Breast epithelium (tissue), 4 donors: Measurements from ENCODE around the gene SNAP25. TPM values are rescaled to one million over a fixed set of nuclear protein-coding genes. Genes with fewer than 3 reads are reported as not detected.

ENCODE experiments used
- DNase-seq, 2 donors: peaks; one replicate each; pipeline ENCODE4 v3.0.0-alpha.2; 2019; ENCODE audit warnings: low spot score in 2 of 2
- H3K27ac ChIP-seq, 2 donors: fragments of 200-600 bp; sonication (generic) in 1 of 2; one replicate each; pipeline ENCODE4 v1.5.1; 2016 to 2019; ENCODE audit warnings: mild to moderate bottlenecking in 1 of 2
- H3K27me3 ChIP-seq, 2 donors: fragments of 200-600 bp; sonication (generic) in 1 of 2; one replicate each; pipeline versions ENCODE4 v1.5.1 to v1.6.0; 2017 to 2019; ENCODE audit warnings: control low read depth in 1 of 2, mild to moderate bottlenecking in 1 of 2
- H3K36me3 ChIP-seq: fragments of 200-600 bp; one replicate; pipeline ENCODE4 v1.5.1; 2019
- H3K4me1 ChIP-seq, 2 donors: fragments of 200-600 bp; sonication (generic); one replicate each; pipeline ENCODE4 v1.5.1; 2016 to 2019; ENCODE audit warnings: control low read depth in 1 of 2
- H3K4me3 ChIP-seq, 3 donors: fragments of 200-600 bp; sonication (generic); 1 replicate in 2 of 3; 2 replicates in 1 of 3; pipeline ENCODE4 v1.5.1; 2016 to 2019; ENCODE audit warnings: mild to moderate bottlenecking in 3 of 3, moderate library complexity in 2 of 3
- H3K9me3 ChIP-seq, 2 donors: fragments of 200-600 bp; sonication (generic) in 1 of 2; one replicate each; pipeline ENCODE4 v1.5.1; 2016 to 2019; ENCODE audit warnings: control low read depth in 1 of 2
- POLR2A ChIP-seq: fragments of 450-650 bp; IDR thresholded peaks from one replicate; pipeline ENCODE4 v1.6.1; 2016; ENCODE audit warnings: antibody characterized with exemption, mild to moderate bottlenecking, moderate library complexity
- POLR2AphosphoS5 ChIP-seq, 3 donors: sonication (generic); formaldehyde crosslinking; IDR thresholded peaks; one replicate each; pipeline ENCODE4 v1.6.1; 2017; ENCODE audit warnings: antibody characterized with exemption in 3 of 3
- intact Hi-C: fragments of 100-400 bp; cut with DNase I; formaldehyde crosslinking; loops from one replicate; pipeline ENCODE4 v1.15.1; 2023; ENCODE audit warnings: low total_unique reads
- total RNA-seq, 3 donors: library from RNA; depleted of rRNA; stranded (reverse); fragments of >200 nt; gene quantifications; one replicate each; pipeline ENCODE4 v1.1.0, GENCODE V29; 2016
- TF ChIP-seq, protein P1 (sequence below), 3 donors: fragments of 450-650 bp; IDR thresholded peaks; one replicate each; pipeline ENCODE4 v1.5.1; 2016 to 2017; ENCODE audit warnings: antibody characterized with exemption in 3 of 3, mild to moderate bottlenecking in 3 of 3, moderate library complexity in 3 of 3

The SNAP25 gene
- total RNA-seq, 3 donors from 2014 or later, result 0.32 to 1.6 (median 1.6) TPM

DNA sequence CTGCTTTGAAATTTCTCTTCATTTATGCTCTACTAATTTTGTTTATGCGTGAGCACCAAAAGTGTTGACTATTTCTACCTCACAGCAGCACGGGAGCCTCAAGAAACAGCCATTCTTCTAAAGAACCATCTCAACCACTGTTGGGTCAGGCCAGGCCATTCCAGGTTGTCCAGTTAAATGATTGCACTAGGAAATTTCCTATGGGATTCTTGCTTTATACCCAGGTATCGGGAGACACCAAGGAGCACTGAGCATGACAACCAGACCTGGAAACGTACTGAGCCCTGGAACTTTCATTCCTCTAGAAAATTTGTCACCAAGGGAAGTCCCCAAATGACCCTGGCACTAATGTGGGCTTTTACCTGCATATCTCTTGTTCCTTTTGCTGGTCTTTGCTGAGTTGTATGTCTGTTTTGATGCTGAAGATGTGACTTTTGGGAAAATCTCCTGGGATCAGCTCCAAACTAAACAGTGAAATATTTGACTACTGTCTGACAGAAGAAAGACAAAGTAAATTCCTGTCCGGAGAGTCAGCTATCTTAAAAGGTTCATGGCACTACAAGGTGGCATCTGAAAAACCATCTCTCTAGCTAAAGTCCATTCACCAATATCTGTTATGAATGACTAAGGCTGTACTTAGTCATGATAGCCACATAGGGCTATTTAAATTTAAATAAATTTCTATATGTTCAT is 70.5 kb downstream of the SNAP25 start:
- no peak overlapping the region for H3K27ac ChIP-seq
- H3K27me3 ChIP-seq, result no peaks in the 10 kb centered on the region
- TF ChIP-seq POLR2A (no peak), POLR2AphosphoS5 (IDR thresholded peaks at IDR 0.05) (no peak)
- TF ChIP-seq, protein P1, sequence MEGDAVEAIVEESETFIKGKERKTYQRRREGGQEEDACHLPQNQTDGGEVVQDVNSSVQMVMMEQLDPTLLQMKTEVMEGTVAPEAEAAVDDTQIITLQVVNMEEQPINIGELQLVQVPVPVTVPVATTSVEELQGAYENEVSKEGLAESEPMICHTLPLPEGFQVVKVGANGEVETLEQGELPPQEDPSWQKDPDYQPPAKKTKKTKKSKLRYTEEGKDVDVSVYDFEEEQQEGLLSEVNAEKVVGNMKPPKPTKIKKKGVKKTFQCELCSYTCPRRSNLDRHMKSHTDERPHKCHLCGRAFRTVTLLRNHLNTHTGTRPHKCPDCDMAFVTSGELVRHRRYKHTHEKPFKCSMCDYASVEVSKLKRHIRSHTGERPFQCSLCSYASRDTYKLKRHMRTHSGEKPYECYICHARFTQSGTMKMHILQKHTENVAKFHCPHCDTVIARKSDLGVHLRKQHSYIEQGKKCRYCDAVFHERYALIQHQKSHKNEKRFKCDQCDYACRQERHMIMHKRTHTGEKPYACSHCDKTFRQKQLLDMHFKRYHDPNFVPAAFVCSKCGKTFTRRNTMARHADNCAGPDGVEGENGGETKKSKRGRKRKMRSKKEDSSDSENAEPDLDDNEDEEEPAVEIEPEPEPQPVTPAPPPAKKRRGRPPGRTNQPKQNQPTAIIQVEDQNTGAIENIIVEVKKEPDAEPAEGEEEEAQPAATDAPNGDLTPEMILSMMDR (IDR thresholded peaks at IDR 0.05), result no peak
- no peaks in the 10 kb centered on the region for H3K9me3 ChIP-seq
- H3K4me3 ChIP-seq, result no peak overlapping the region
- no peaks in the 10 kb centered on the region for H3K4me1 ChIP-seq
- intact Hi-C loops, result no loop called here
- no peaks in the 10 kb centered on the region for H3K36me3 ChIP-seq
- DNase-seq, result no peak

DNA sequence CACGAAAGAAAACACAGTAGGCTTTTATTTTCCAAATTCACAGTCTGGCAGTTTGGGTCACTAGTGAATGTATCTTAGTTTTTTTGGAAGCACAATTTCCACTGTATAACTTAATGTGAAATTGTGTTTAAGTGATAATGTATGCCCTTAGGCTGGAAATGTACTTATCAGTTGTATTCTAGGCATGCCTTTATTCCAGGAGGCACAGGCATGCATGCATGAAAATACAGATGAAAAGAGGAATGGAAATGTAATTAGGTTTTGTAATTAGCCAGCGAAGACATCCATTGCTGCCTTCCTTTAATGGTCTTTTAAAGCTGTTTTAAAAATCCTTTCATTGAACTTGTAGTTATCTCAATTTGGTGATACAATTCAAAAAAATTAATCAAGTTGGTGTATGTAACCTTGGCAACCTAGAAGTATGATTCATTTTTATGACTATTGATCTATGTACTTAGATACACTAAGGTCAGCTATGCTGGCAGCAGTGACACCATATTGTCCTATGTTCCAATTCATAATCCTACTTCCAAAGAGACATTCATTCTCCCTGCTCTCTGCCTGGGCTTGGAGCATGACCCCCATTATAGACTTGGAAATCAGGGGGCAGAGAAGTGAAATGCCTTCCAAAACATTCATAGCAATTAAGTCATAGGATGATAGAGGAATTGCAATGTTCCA is 73.1 kb downstream of the SNAP25 start:
- Histone ChIP-seq H3K27me3 (no peaks in the 10 kb centered on the region), H3K9me3 (no peaks in the 10 kb centered on the region), H3K4me3 (no peak overlapping the region), H3K27ac (no peak overlapping the region), H3K4me1 (no peaks in the 10 kb centered on the region), H3K36me3 (no peaks in the 10 kb centered on the region)
- no peak for DNase-seq
- no peak for TF ChIP-seq POLR2AphosphoS5 (IDR thresholded peaks at IDR 0.05)
- no peak for TF ChIP-seq POLR2A
- TF ChIP-seq, protein P1 (IDR thresholded peaks at IDR 0.05), result no peak
- intact Hi-C loops, result no loop called here

DNA sequence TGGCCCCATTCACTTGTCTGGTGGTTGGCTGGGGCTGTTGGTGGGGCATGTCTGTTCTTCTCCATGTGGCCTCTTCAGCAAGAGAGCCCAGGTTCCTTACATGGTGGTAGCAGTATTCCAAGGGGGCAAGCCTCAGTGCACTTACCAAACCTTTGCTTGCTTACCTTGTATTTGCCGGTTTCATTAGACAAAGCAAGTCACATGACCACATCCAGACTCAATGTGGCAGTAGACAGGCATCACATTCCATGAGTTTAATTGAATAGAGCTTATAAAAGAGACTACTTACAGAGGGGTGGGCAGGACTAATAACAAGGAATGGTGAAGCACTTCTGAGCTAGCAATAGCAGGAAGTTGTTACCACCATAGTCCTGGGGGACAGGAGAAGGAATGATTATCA is 78.6 kb downstream of the SNAP25 start:
- Histone ChIP-seq H3K4me3 (no peak overlapping the region), H3K9me3 (no peaks in the 10 kb centered on the region), H3K27me3 (no peaks in the 10 kb centered on the region), H3K36me3 (no peaks in the 10 kb centered on the region), H3K27ac (no peak overlapping the region), H3K4me1 (no peaks in the 10 kb centered on the region)
- TF ChIP-seq POLR2AphosphoS5 (IDR thresholded peaks at IDR 0.05) (no peak), POLR2A (no peak)
- TF ChIP-seq, protein P1 (IDR thresholded peaks at IDR 0.05), result no peak
- no peak for DNase-seq
- intact Hi-C loops, result no loop called here

DNA sequence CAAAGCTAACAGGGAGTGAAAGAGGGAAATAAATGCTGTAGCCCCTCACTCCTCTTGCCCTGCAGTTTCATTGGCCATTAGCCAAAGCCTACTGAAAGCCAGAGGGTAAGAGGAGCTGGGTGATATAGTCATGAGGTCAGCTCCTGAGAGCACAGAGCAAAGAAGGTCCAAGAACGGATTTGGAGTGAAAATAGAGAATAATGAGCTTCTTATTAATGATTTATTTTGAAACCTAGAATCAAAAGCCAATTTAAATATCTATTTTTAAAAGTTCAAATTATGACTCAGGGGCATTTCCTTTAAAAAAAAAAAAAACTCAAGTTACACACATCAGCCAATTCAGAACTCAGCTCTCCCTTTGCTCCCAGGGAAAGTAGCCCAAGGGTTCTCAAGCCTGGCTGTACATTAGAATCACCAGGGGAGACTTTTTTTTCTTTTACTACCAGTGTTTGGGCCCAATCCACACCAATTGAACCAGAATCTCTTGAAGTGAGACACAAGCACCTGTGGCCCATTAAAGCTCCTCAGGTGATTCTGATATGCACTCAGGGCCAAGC is 79.1 kb downstream of the SNAP25 start:
- Histone ChIP-seq H3K36me3 (no peaks in the 10 kb centered on the region), H3K4me3 (no peak overlapping the region), H3K27ac (no peak overlapping the region), H3K9me3 (no peaks in the 10 kb centered on the region), H3K4me1 (no peaks in the 10 kb centered on the region), H3K27me3 (no peaks in the 10 kb centered on the region)
- TF ChIP-seq POLR2A (no peak), POLR2AphosphoS5 (IDR thresholded peaks at IDR 0.05) (no peak)
- TF ChIP-seq, protein P1 (IDR thresholded peaks at IDR 0.05), result no peak
- intact Hi-C loops, result no loop called here
- DNase-seq, result no peak
